GM18508 (cell line): ENCODE measurements around the gene CCDC144A.
"Not testable (repeated sequence)": the region's sequence is repeated elsewhere in the genome, so short reads cannot be mapped to it uniquely, and the experiment has no call there.

Experiments
- ATAC-seq: cut with Tn5 transposase; IDR thresholded peaks from one replicate; pipeline ENCODE4 v1.9.1; 2021; ENCODE audit warnings: moderate number of reproducible peaks; ENCODE audit not compliant: insufficient read depth, unreplicated experiment

The CCDC144A gene

GRCh38 chr17:16750515-16750914 lies 60.5 kb downstream of the CCDC144A start:
- not testable (repeated sequence) for ATAC-seq

GRCh38 chr17:16751224-16751923 lies 61.3 kb downstream of the CCDC144A start:
- not testable (repeated sequence) for ATAC-seq

GRCh38 chr17:16751924-16752287 lies 61.9 kb downstream of the CCDC144A start:
- not testable (repeated sequence) for ATAC-seq

- ATAC-seq = not testable (repeated sequence)
Measured at GRCh38 chr17:16757520-16757919, 67.5 kb downstream of the CCDC144A start.

GRCh38 chr17:16758177-16758576 lies 68.1 kb downstream of the CCDC144A start:
- not testable (repeated sequence) for ATAC-seq

- ATAC-seq = not testable (repeated sequence)
Measured at GRCh38 chr17:16768290-16769175, 78.5 kb downstream of the CCDC144A start.

GRCh38 chr17:16772394-16773145 lies 82.5 kb downstream of the CCDC144A start:
- not testable (repeated sequence) for ATAC-seq

GRCh38 chr17:16773146-16773522 lies 83.1 kb downstream of the CCDC144A start:
- ATAC-seq = not testable (repeated sequence)

GRCh38 chr17:16787851-16788250 lies 97.8 kb downstream of the CCDC144A start:
- not testable (repeated sequence) for ATAC-seq

- ATAC-seq = not testable (repeated sequence)
Measured at GRCh38 chr17:16788889-16789536, 99.0 kb downstream of the CCDC144A start.

GRCh38 chr17:16789622-16790021 lies 99.6 kb downstream of the CCDC144A start:
- ATAC-seq = not testable (repeated sequence)

GRCh38 chr17:16790313-16790871 lies 100.4 kb downstream of the CCDC144A start:
- ATAC-seq = not testable (repeated sequence)

GRCh38 chr17:16794215-16794614 lies 104.2 kb downstream of the CCDC144A start:
- not testable (repeated sequence) for ATAC-seq

- ATAC-seq = not testable (repeated sequence)
Measured at GRCh38 chr17:16795894-16796293, 105.9 kb downstream of the CCDC144A start.

- not testable (repeated sequence) for ATAC-seq
Measured at GRCh38 chr17:16804851-16805250, 114.8 kb downstream of the CCDC144A start.

- not testable (repeated sequence) for ATAC-seq
Measured at GRCh38 chr17:16806599-16806998, 116.6 kb downstream of the CCDC144A start.

- ATAC-seq = not testable (repeated sequence)
Measured at GRCh38 chr17:16807620-16808019, 117.6 kb downstream of the CCDC144A start.

- ATAC-seq = not testable (repeated sequence)
Measured at GRCh38 chr17:16810236-16810635, 120.2 kb downstream of the CCDC144A start.

GRCh38 chr17:16812126-16812525 lies 122.1 kb downstream of the CCDC144A start:
- not testable (repeated sequence) for ATAC-seq

- ATAC-seq = no peak
Measured at GRCh38 chr17:16814439-16814838, 124.4 kb downstream of the CCDC144A start.
